ENCODE data around the gene MRPL57. TPM values are rescaled to one million over a fixed set of nuclear protein-coding genes. Genes with fewer than 3 reads are reported as not detected.
"Not testable (repeated sequence)": the region's sequence is repeated elsewhere in the genome, so short reads cannot be mapped to it uniquely, and the experiment has no call there.

MRPL57 gene
- 10 to 100 TPM; 25.5 to 43.3 (median 33.8) TPM for polyA plus RNA-seq (ENCODE audit: low read depth in 6 of 6)

GRCh38 chr13:21176215-21176981 is at the start of gene MRPL57, which contains the start of gene SKA3:
TSS of gene MRPL57 (plus strand) at chr13:21176658. CDS start at chr13:21176917, 259 bp downstream.
TSS of gene SKA3 (minus strand) at chr13:21176552. CDS start at chr13:21176477, 75 bp downstream.
- H3K4me3 Mint-ChIP-seq = peak within 1 kb of the TSS; percentile 95 to 99 (median 98)
- H3K36me3 Mint-ChIP-seq = no peaks in the 10 kb centered on the region
- peaks cover 3 to 23% (median 19%) of the 10 kb centered on the region in 3 donors for H3K4me1 Mint-ChIP-seq
- DNase-seq (peak; percentile 92), ATAC-seq (ENCODE audit: low read depth in 2 of 2) (peak; percentile 95)
- H3K9me3 Mint-ChIP-seq = no peaks in the 10 kb centered on the region
- no peaks in the 10 kb centered on the region for H3K27me3 Mint-ChIP-seq
- H3K27ac Mint-ChIP-seq = peak within 1 kb of the TSS; percentile 89 to 98 (median 94)

DNA sequence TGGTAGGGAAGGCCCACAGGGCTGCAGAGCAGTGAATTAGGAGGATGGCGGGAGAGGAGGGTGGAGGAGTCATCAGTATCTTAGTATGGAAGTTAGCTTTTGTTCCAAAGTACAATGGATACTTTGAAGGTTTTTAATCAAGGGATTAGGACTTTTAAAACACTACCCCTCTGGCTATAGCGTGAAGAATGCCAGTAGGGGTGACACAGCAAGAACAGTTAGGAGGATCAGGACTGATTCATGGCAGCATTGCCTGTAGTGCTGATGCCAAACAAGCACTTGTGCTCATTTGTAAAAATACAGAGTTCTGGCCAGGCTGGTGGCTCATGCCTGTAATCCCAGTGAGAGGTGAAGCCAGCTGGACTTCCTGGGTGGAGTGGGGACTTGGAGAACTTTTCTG is 46.3 kb upstream of the MRPL57 start:
- Mint-ChIP-seq H3K36me3 (no peaks in the 10 kb centered on the region), H3K4me1 (no peaks in the 10 kb centered on the region), H3K27me3 (peaks cover 0 to 23% (median 13%) of the 10 kb centered on the region in 3 donors), H3K4me3 (no peak overlapping the region), H3K9me3 (peaks cover 0 to 5% (median 0%) of the 10 kb centered on the region in 7 donors), H3K27ac (no peak overlapping the region)
- ATAC-seq (ENCODE audit: low read depth in 2 of 2) (no peak), DNase-seq (no peak)

GRCh38 chr13:21133077-21133476 is 43.4 kb upstream of the MRPL57 start:
- H3K27me3 Mint-ChIP-seq = peaks cover 0 to 22% (median 22%) of the 10 kb centered on the region in 3 donors
- ATAC-seq (ENCODE audit: low read depth in 2 of 2) (no peak), DNase-seq (no peak)
- no peaks in the 10 kb centered on the region for H3K4me1 Mint-ChIP-seq
- H3K36me3 Mint-ChIP-seq = no peaks in the 10 kb centered on the region
- H3K9me3 Mint-ChIP-seq = peaks cover 0 to 8% (median 0%) of the 10 kb centered on the region in 7 donors
- no peak overlapping the region for H3K27ac Mint-ChIP-seq
- no peak overlapping the region for H3K4me3 Mint-ChIP-seq

GRCh38 chr13:21134475-21134874 is 42.0 kb upstream of the MRPL57 start:
- Mint-ChIP-seq H3K36me3 (no peaks in the 10 kb centered on the region), H3K4me3 (no peak overlapping the region), H3K27me3 (peaks cover 0 to 22% (median 22%) of the 10 kb centered on the region in 3 donors), H3K9me3 (peaks cover 0 to 8% (median 0%) of the 10 kb centered on the region in 7 donors), H3K4me1 (peaks cover 0 to 5% (median 0%) of the 10 kb centered on the region in 3 donors), H3K27ac (no peak overlapping the region)
- DNase-seq (no peak), ATAC-seq (ENCODE audit: low read depth in 2 of 2) (no peak)

- peaks cover 7 to 16% (median 9%) of the 10 kb centered on the region in 3 donors for H3K4me1 Mint-ChIP-seq
- DNase-seq; ATAC-seq (ENCODE audit: low read depth in 2 of 2); H3K9me3 Mint-ChIP-seq; H3K27ac Mint-ChIP-seq; H3K4me3 Mint-ChIP-seq; H3K36me3 Mint-ChIP-seq: not testable (repeated sequence)
- H3K27me3 Mint-ChIP-seq = peaks cover 0 to 14% (median 14%) of the 10 kb centered on the region in 3 donors
These were observed 40.6 kb upstream of the MRPL57 start for GRCh38 chr13:21135833-21136232.

GRCh38 chr13:21137696-21138095 is 38.8 kb upstream of the MRPL57 start:
- no peak for ATAC-seq (ENCODE audit: low read depth in 2 of 2)
- DNase-seq = no peak
- Mint-ChIP-seq H3K4me1 (peaks cover 9 to 29% (median 14%) of the 10 kb centered on the region in 3 donors), H3K27me3 (peaks cover 0 to 14% (median 12%) of the 10 kb centered on the region in 3 donors), H3K27ac (no peak overlapping the region), H3K9me3 (peaks cover 0 to 6% (median 0%) of the 10 kb centered on the region in 7 donors), H3K4me3 (no peak overlapping the region), H3K36me3 (peaks cover 5 to 9% of the 10 kb centered on the region in 2 donors)

DNA sequence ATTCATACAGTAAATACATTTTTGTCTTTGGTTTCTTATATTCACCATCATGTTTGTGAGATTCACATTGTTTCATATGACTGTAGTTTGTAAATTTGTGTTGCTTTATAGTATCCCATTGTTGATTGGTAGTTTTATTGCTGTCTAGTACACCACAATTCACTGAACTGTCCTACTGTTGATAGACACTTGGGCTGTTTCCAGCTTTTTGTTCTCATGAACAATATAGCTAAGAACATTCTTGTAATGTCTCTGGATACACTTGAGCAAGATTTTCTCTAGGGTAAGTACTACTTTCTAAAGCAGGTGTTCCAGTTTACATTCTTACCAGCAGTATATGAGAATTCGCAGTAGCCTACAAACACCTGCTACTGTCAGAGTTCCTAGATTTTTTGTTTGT is 37.9 kb upstream of the MRPL57 start:
- ATAC-seq (ENCODE audit: low read depth in 2 of 2) (no peak), DNase-seq (no peak)
- peaks cover 18 to 37% (median 20%) of the 10 kb centered on the region in 3 donors for H3K4me1 Mint-ChIP-seq
- H3K36me3 Mint-ChIP-seq = peaks cover 5 to 9% of the 10 kb centered on the region in 2 donors
- peaks cover 0 to 12% (median 9%) of the 10 kb centered on the region in 3 donors for H3K27me3 Mint-ChIP-seq
- H3K9me3 Mint-ChIP-seq = peaks cover 0 to 6% (median 0%) of the 10 kb centered on the region in 7 donors
- H3K4me3 Mint-ChIP-seq = peak overlapping the region in 7 of 8 donors; percentile 51 to 100 (median 76)
- peak overlapping the region; percentile 29 to 75 (median 48) for H3K27ac Mint-ChIP-seq

DNA sequence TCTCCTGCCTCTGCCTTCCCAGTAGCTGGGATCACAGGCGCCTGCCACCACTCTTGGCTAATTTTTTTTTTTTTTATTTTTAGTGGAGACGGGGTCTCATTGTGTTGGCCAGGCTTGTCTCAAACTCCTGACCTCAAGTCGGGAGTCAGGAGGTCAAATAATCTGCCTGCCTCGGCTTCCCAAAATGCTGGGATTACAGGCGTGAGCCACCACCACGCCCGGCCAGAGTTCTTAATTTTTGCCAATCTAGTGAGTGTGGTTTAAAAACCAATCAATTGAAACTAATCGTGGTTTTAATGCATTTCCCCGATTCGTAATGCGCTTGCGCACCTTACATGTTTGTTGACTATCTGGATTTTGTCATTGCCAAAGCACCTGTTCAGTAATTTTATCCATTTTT is 37.1 kb upstream of the MRPL57 start:
- ATAC-seq (ENCODE audit: low read depth in 2 of 2) (no peak), DNase-seq (no peak)
- Mint-ChIP-seq H3K36me3 (peaks cover 5 to 9% of the 10 kb centered on the region in 2 donors), H3K4me3 (peak overlapping the region; percentile 93 to 100 (median 98)), H3K4me1 (peaks cover 23 to 41% (median 24%) of the 10 kb centered on the region in 3 donors), H3K9me3 (peaks cover 0 to 6% (median 0%) of the 10 kb centered on the region in 7 donors), H3K27ac (peak overlapping the region; percentile 94 to 99 (median 98)), H3K27me3 (peaks cover 0 to 12% (median 7%) of the 10 kb centered on the region in 3 donors)

- peak overlapping the region; percentile 64 to 87 (median 80) for H3K4me3 Mint-ChIP-seq
- H3K4me1 Mint-ChIP-seq = peaks cover 23 to 46% (median 33%) of the 10 kb centered on the region in 3 donors
- H3K27ac Mint-ChIP-seq = peak overlapping the region in 2 of 6 donors; percentile 54 to 87
- DNase-seq = no peak
- ATAC-seq (ENCODE audit: low read depth in 2 of 2) = no peak
- no peaks in the 10 kb centered on the region for H3K27me3 Mint-ChIP-seq
- H3K9me3 Mint-ChIP-seq = no peaks in the 10 kb centered on the region
- H3K36me3 Mint-ChIP-seq = peaks cover 11 to 18% of the 10 kb centered on the region in 2 donors
These were observed 33.7 kb upstream of the MRPL57 start for GRCh38 chr13:21142766-21143165.

- no peaks in the 10 kb centered on the region for H3K9me3 Mint-ChIP-seq
- ATAC-seq (ENCODE audit: low read depth in 2 of 2) (peak in 1 of 2 donors; percentile 16), DNase-seq (no peak)
- peak overlapping the region in 3 of 6 donors; percentile 5 to 66 (median 35) for H3K27ac Mint-ChIP-seq
- H3K4me1 Mint-ChIP-seq = peaks cover 12 to 17% (median 15%) of the 10 kb centered on the region in 3 donors
- H3K36me3 Mint-ChIP-seq = peaks cover 12% of the 10 kb centered on the region in 2 donors
- no peaks in the 10 kb centered on the region for H3K27me3 Mint-ChIP-seq
- no peak overlapping the region for H3K4me3 Mint-ChIP-seq
These were observed 28.6 kb upstream of the MRPL57 start for GRCh38 chr13:21147827-21148226.

- Mint-ChIP-seq H3K4me3 (no peak overlapping the region), H3K9me3 (no peaks in the 10 kb centered on the region), H3K36me3 (peaks cover 12% of the 10 kb centered on the region in 2 donors), H3K27me3 (no peaks in the 10 kb centered on the region), H3K27ac (peak overlapping the region in 1 of 6 donors; percentile 7), H3K4me1 (peaks cover 4 to 11% (median 7%) of the 10 kb centered on the region in 3 donors)
- ATAC-seq (ENCODE audit: low read depth in 2 of 2) (no peak), DNase-seq (no peak)
These were observed 27.8 kb upstream of the MRPL57 start for GRCh38 chr13:21148557-21149258.

- no peak for ATAC-seq (ENCODE audit: low read depth in 2 of 2)
These were observed 26.9 kb upstream of the MRPL57 start for GRCh38 chr13:21149568-21149967.

GRCh38 chr13:21150013-21150412 is 26.4 kb upstream of the MRPL57 start:
- Mint-ChIP-seq H3K4me1 (peaks cover 0 to 6% (median 1%) of the 10 kb centered on the region in 3 donors), H3K27ac (no peak overlapping the region), H3K27me3 (no peaks in the 10 kb centered on the region), H3K4me3 (no peak overlapping the region), H3K9me3 (no peaks in the 10 kb centered on the region), H3K36me3 (peaks cover 12% of the 10 kb centered on the region in 2 donors)
- ATAC-seq (ENCODE audit: low read depth in 2 of 2) (no peak), DNase-seq (no peak)

More at GRCh38 chr13:21149568-21149967, 26.9 kb upstream of the MRPL57 start:
- H3K27me3 Mint-ChIP-seq = no peaks in the 10 kb centered on the region
- no peak overlapping the region for H3K4me3 Mint-ChIP-seq
- H3K9me3 Mint-ChIP-seq = no peaks in the 10 kb centered on the region
- H3K4me1 Mint-ChIP-seq = peaks cover 0 to 7% (median 5%) of the 10 kb centered on the region in 3 donors
- DNase-seq = no peak
- H3K36me3 Mint-ChIP-seq = peaks cover 12% of the 10 kb centered on the region in 2 donors
- H3K27ac Mint-ChIP-seq = no peak overlapping the region
